ENCODE results near the gene CAPZB. TPM values are rescaled to one million over a fixed set of nuclear protein-coding genes. Genes with fewer than 3 reads are reported as not detected.
A peak's percentile ranks its signal among the peaks of the same experiment; 100 is the strongest.

The CAPZB gene
- total RNA-seq, 1 experiment from 2014 or later, result 491 TPM

DNA sequence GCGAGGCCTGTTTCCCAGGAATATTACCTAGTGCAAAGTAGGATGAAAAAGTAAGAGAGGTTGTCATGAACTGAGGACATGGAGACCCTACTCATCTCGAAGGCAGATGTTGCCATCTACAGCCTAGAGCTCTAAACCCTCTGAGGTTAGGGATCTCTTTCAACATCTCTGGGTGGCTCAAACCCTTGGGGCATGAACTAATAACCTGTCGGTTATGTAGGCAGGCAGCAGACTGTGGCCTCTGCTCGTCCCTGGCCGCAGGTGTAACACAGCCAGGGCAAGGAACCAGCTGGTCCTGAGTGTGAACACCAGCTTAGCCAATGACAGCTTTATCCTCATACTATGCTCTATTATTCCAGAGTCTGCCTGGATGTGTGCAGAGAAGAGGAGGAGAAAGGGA is 13.2 kb downstream of the CAPZB start:
- Histone ChIP-seq H3K27me3 (ENCODE audit: control insufficient read depth, insufficient read depth, low read length) (no peaks in the 10 kb centered on the region), H3K4me1 (ENCODE audit: control insufficient read depth, insufficient read depth, low read length) (peaks cover 53% of the 10 kb centered on the region), H3K4me3 (ENCODE audit: low read depth in 2 of 2, low read length in 2 of 2) (no peak overlapping the region), H3K27ac (ENCODE audit: low read length) (peak overlapping the region; percentile 39), H3K9me3 (ENCODE audit: control insufficient read depth, insufficient read depth, low read depth, low read length) (no peaks in the 10 kb centered on the region), H3K36me3 (ENCODE audit: control insufficient read depth, insufficient read depth, low read length) (no peaks in the 10 kb centered on the region)
- no TSS peak for BruUV-seq (replicated peaks)
- ATAC-seq (0 out of 2 replicates have a peak, but pooled peaks have one; percentile 12), DNase-seq (ENCODE audit: low read depth, low spot score) (no peak)
- intact Hi-C loops (cut with micrococcal nuclease; ENCODE audit: unreplicated experiment) (no loop called here), in situ Hi-C loops (cut with HindIII; ENCODE audit: low pct_unique_long_range_greater_than_20kb, low sequenced_read_pairs) (no loop called here)
- CTCF ChIA-PET, result interaction anchor here (0.6 kb wide), 1 partner anchor 10 kb away, joined by 4 read pairs; no protein-coding TSS in a partner anchor
- TF ChIP-seq TCF7L2 (IDR thresholded peaks at IDR 0.05; ENCODE audit: low read depth, low read length) (no peak), CTCF (IDR thresholded peaks at IDR 0.05) (no peak), REST (IDR thresholded peaks at IDR 0.05; ENCODE audit: insufficient read depth in 1 of 2, low read depth in 2 of 2, low read length in 1 of 2) (no peak), POLR2AphosphoS5 (IDR thresholded peaks at IDR 0.05; ENCODE audit: low read depth, low read length) (no peak)
- POLR2A ChIA-PET, result no interaction called here

GRCh38 chr1:19469004-19469403 is 16.3 kb downstream of the CAPZB start:
- POLR2A ChIA-PET, result interaction anchor here (0.6 kb wide), 1 partner anchor 21 kb away, joined by 3 read pairs; no protein-coding TSS in a partner anchor
- BruUV-seq (replicated peaks), result no TSS peak
- Histone ChIP-seq H3K27me3 (ENCODE audit: control insufficient read depth, insufficient read depth, low read length) (no peaks in the 10 kb centered on the region), H3K4me3 (ENCODE audit: low read depth in 2 of 2, low read length in 2 of 2) (no peak overlapping the region), H3K36me3 (ENCODE audit: control insufficient read depth, insufficient read depth, low read length) (no peaks in the 10 kb centered on the region), H3K4me1 (ENCODE audit: control insufficient read depth, insufficient read depth, low read length) (peaks cover 65% of the 10 kb centered on the region), H3K9me3 (ENCODE audit: control insufficient read depth, insufficient read depth, low read depth, low read length) (no peaks in the 10 kb centered on the region), H3K27ac (ENCODE audit: low read length) (peak overlapping the region; percentile 76)
- no peak for TF ChIP-seq POLR2AphosphoS5 (IDR thresholded peaks at IDR 0.05; ENCODE audit: low read depth, low read length)
- TF ChIP-seq TCF7L2 (IDR thresholded peaks at IDR 0.05; ENCODE audit: low read depth, low read length), result no peak
- no peak for TF ChIP-seq SIN3A (IDR thresholded peaks at IDR 0.05; ENCODE audit: borderline replicate concordance, insufficient read depth, low read depth, low read length)
- no peak for TF ChIP-seq CTCF (IDR thresholded peaks at IDR 0.05)
- no peak for TF ChIP-seq REST (IDR thresholded peaks at IDR 0.05; ENCODE audit: insufficient read depth in 1 of 2, low read depth in 2 of 2, low read length in 1 of 2)
- intact Hi-C loops (cut with micrococcal nuclease; ENCODE audit: unreplicated experiment) (no loop called here), in situ Hi-C loops (cut with HindIII; ENCODE audit: low pct_unique_long_range_greater_than_20kb, low sequenced_read_pairs) (no loop called here)
- CTCF ChIA-PET, result interaction anchor here (0.7 kb wide), 1 partner anchor 52 kb away, joined by 3 read pairs; no protein-coding TSS in a partner anchor
- DNase-seq (ENCODE audit: low read depth, low spot score) (no peak), ATAC-seq (no peak)
